ENCODE measurements around the gene CTXN3.
"Not testable (repeated sequence)": the region's sequence is repeated elsewhere in the genome, so short reads cannot be mapped to it uniquely, and the experiment has no call there.

Gene CTXN3

GRCh38 chr5:127671218-127671617 is 22.3 kb downstream of the CTXN3 start:
- H3K4me1 Mint-ChIP-seq = peaks cover 5% of the 10 kb centered on the region
- H3K27me3 Mint-ChIP-seq (ENCODE audit: low read depth, poor library complexity) = no peaks in the 10 kb centered on the region
- no peak for DNase-seq
- no peaks in the 10 kb centered on the region for H3K36me3 Mint-ChIP-seq (ENCODE audit: low read depth)
- no peak for TF ChIP-seq CTCF (IDR thresholded peaks at IDR 0.05)
- H3K4me3 Mint-ChIP-seq = no peak overlapping the region
- H3K9me3 Mint-ChIP-seq = peaks cover 5% of the 10 kb centered on the region
- H3K27ac Mint-ChIP-seq = no peak overlapping the region

- TF ChIP-seq CTCF (IDR thresholded peaks at IDR 0.05) = no peak
- Mint-ChIP-seq H3K4me1 (no peaks in the 10 kb centered on the region), H3K27me3 (ENCODE audit: low read depth, poor library complexity) (peaks cover 2% of the 10 kb centered on the region), H3K4me3 (no peak overlapping the region), H3K27ac (peak overlapping the region; percentile 12), H3K36me3 (ENCODE audit: low read depth) (no peaks in the 10 kb centered on the region), H3K9me3 (peaks cover 10% of the 10 kb centered on the region)
- DNase-seq = no peak
Observed at GRCh38 chr5:127673117-127673800, 24.4 kb downstream of the CTXN3 start.

GRCh38 chr5:127676951-127677350 is 28.1 kb downstream of the CTXN3 start:
- H3K36me3 Mint-ChIP-seq (ENCODE audit: low read depth); H3K27ac Mint-ChIP-seq; H3K27me3 Mint-ChIP-seq (ENCODE audit: low read depth, poor library complexity): not testable (repeated sequence)

GRCh38 chr5:127679691-127680330 is 30.9 kb downstream of the CTXN3 start:
- not testable (repeated sequence) for DNase-seq; H3K36me3 Mint-ChIP-seq (ENCODE audit: low read depth); H3K4me1 Mint-ChIP-seq; H3K27me3 Mint-ChIP-seq (ENCODE audit: low read depth, poor library complexity); H3K4me3 Mint-ChIP-seq; H3K27ac Mint-ChIP-seq
- H3K9me3 Mint-ChIP-seq = peaks cover 13% of the 10 kb centered on the region

More at GRCh38 chr5:127676951-127677350, 28.1 kb downstream of the CTXN3 start:
- not testable (repeated sequence) for H3K4me3 Mint-ChIP-seq, DNase-seq, H3K4me1 Mint-ChIP-seq
- H3K9me3 Mint-ChIP-seq = peaks cover 10% of the 10 kb centered on the region

GRCh38 chr5:127680595-127680994 is 31.7 kb downstream of the CTXN3 start:
- Mint-ChIP-seq H3K9me3 (peaks cover 8% of the 10 kb centered on the region), H3K27ac (no peak overlapping the region), H3K27me3 (ENCODE audit: low read depth, poor library complexity) (peaks cover 4% of the 10 kb centered on the region), H3K36me3 (ENCODE audit: low read depth) (no peaks in the 10 kb centered on the region), H3K4me1 (peaks cover 17% of the 10 kb centered on the region), H3K4me3 (no peak overlapping the region)
- TF ChIP-seq CTCF (IDR thresholded peaks at IDR 0.05) = no peak
- no peak for DNase-seq

- Mint-ChIP-seq H3K4me1 (peaks cover 18% of the 10 kb centered on the region), H3K27me3 (ENCODE audit: low read depth, poor library complexity) (peaks cover 4% of the 10 kb centered on the region), H3K36me3 (ENCODE audit: low read depth) (no peaks in the 10 kb centered on the region), H3K9me3 (peaks cover 6% of the 10 kb centered on the region), H3K4me3 (no peak overlapping the region), H3K27ac (no peak overlapping the region)
- DNase-seq = no peak
- no peak for TF ChIP-seq CTCF (IDR thresholded peaks at IDR 0.05)
Observed at GRCh38 chr5:127683008-127683407, 34.1 kb downstream of the CTXN3 start.
